Amniotic epithelial cell (primary cell): ENCODE data around the gene SOSTDC1.
"Not testable (repeated sequence)": the region's sequence is repeated elsewhere in the genome, so short reads cannot be mapped to it uniquely, and the experiment has no call there.

ENCODE experiments used
- DNase-seq: peaks from one replicate; pipeline ENCODE4 v3.0.0-alpha.2; 2010; ENCODE audit warnings: low read depth

Gene SOSTDC1, protein sequence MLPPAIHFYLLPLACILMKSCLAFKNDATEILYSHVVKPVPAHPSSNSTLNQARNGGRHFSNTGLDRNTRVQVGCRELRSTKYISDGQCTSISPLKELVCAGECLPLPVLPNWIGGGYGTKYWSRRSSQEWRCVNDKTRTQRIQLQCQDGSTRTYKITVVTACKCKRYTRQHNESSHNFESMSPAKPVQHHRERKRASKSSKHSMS

DNA sequence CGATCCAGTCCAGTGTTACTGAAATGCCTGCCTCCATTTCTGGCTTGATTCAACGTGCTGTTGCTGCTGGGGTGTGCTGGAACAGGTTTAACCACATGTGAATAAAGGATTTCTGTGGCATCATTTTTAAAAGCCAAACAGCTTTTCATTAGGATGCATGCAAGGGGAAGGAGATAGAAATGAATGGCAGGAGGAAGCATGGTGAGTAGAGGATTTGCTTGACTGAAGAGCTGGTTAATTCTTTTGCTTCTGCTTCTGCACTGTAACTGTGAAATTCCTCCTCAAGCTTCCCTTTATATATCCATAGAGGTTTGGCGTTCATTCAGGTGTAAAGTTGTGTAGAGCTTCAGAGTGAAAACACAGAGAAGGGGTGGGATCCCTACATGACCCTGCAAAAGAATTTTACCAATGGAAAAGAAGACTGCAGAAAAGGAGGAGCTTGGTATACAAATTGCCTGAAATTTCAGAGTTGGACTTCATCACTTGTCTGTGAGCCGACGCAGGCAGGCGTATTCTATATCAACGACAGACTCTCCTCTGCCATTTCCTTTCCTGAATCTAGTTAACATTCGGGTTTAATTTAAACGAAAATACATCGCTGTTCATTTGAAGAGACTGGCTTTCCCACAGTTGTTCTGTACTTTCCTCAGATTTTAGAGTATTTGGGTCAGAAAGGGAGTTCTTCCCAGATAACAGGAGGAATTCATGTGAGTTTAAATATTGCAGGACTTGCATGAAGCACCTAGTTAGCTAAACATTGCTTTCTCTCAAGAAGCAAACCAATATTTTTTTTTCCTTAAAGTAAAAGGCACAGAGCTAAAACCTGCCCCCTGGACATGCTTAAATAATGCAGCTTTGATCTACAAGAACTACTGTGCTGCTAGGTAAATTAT is at the start of gene SOSTDC1:
TSS of gene SOSTDC1 (minus strand) at position 270 of the 893 bp plus-strand sequence. CDS start at position 200, 70 bp downstream.
- DNase-seq, result peak; percentile 5

DNA sequence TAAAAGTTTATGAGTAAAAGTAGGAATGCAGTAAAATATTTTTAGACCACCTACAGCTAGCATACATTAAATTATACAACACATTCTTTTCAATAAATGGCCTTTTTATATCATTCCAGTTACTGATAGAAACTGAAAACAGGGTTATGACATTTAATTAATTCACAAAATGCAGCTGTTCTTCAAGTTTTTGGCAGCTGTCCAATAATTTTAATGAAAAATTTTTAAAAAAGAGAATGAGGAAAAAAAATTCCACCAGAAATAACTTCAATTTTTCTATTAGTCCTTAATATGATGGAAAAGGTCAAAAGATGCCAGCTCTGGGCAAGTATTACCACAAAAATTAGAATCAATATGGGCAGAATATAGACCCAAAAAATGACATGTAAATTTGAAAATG is 49.2 kb upstream of the SOSTDC1 start:
- no peak for DNase-seq

DNA sequence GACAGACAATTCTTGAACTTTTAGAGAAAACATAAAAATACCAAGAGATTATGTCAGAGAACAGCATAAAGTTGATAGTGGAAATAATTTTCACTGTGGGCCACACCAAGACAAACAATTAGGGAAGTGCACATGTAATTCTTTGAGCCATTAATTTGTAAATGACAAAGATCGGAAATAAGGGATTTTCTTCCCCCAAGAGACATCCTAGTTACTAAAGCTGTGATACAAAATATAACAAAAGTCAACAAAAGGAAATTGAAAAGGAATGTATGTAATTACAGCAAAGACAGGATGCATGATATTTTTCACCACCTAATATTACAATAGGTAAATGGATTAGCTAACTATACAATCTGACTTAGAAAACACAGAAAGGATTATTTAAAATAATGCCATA is 48.7 kb upstream of the SOSTDC1 start:
- no peak for DNase-seq

DNA sequence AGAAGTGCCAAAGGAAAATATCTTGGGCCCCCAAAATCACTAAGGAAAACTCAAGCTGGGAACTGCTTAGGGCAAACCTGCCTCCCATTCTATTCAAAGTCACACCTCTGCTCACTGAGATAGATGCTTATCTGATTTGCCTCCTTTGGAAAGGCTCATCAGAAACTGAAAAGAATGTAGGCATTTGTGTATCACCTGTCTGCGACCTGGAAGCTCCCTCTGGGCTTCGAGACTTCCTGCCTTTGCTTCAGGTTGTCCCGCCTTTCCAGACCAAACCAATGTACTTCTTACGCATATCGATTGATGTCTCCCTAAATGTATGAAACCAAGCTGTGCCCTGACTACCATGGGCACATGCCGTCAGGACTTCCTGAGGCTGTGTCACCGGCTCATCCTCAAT is 46.6 kb upstream of the SOSTDC1 start:
- no peak for DNase-seq

DNA sequence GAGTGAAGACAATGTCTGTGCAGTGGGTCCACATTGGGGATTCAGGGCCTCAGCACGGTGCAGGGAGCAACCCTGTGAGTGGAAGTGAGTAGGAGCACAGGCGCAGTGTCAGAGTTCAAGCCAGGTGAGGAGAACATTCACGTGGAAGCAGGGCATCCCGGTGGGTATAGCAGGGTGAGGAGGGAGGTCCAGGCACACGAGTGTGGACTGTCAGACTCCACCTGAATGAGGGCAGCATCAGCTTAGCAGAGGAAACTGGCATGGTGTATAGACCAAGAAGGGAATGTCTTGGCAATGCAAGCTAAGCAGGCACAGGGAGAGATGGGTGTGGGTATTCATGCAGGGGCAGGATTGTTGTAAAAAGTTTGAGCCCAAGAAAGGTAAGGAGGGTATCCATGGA is 45.8 kb upstream of the SOSTDC1 start:
- DNase-seq, result no peak

DNA sequence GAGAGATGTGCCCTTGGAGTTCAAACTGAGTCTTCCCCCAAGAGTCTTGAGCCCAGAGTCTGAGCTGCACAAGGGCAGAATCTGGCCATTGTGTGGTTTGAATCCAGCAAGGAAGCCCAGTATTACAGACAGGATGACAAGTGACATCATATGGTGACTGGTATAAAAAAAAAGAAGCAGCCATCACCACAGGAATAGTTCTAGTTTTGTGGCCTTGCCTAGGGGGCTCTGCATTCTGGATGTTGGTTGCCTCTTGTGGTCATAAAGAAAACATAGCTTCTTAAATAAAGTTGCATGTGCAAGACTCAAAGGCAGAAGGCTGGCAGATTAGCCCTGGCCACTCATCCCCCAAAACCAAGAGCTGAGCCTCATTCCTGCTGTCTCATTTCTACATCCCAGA is 44.3 kb upstream of the SOSTDC1 start:
- DNase-seq, result no peak

DNA sequence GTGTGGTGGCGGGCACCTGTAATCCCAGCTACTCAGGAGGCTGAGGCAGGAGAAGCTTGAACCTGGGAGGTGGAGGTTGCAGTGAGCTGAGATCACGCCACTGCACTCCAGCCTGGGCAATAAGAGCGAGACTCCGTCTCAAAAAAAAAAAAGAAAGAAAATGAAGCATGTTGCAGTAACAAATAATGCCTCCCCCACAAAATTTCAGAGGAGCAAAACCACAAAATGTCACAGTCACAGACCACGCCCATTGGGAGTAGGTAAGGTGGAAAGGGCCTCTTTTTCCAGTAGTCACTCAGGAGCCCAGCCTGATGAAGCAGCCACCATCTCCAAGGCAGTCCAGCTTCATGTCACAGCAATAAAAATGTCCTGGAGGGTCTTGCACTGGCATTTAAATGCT is 40.9 kb upstream of the SOSTDC1 start:
- DNase-seq, result not testable (repeated sequence)

DNA sequence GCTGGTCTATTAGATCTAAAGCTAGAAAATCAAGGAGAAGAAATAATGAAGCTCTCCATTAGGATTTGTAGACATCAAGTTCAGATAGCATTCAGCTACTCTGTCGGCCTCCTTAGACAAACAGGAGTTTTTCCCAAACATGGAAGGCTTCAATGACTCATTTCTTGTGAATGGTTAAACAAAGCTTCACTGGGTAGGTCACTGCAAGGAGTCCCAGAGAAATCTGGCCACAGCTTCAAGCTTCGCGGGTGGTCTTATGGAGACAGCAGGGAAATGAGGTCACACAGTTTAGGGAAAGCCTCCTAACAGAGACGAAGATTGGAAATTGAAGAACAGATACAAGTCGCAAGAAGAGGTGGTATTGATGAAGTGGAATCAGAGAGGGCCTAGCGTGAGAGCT is 38.5 kb upstream of the SOSTDC1 start:
- DNase-seq, result peak; percentile 10

DNA sequence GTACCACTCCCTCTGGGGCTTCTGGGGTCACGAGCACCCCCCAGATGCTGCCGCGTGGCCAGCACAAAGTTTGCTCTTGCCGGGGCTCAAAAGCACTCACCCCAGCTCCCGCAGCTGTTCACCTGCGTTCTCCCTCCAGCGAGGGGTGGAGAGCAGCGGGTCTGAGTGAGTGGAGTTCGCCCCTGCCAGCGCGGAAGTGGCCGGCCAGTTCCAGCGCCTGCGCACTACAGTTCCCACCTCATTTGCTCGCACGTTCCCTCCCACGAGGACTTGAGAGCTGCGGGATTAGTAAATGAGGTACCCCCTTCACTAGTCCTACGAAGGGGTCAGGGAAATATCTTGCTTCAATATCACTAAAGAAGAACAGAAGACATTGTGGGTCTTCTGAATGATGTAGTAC is 36.8 kb upstream of the SOSTDC1 start:
- no peak for DNase-seq

DNA sequence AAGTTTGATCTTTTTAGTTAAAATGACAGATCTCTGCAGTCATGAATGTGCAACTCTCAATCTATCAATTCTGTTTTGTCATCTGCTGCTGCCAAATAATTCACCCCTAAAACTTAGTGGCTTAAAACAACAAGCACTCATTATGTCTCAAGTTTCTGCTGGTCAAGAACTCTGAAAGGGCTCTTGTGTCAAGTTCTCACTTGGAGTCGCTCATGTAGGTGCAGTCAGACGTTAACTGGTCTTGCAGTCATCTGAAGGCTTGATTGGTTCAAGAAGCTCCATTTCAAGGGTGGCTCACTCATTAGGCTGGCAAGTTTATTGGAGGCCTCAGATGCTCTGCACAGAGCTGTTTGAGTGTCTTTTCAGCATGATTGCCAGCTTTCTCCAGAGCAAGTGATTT is 32.6 kb upstream of the SOSTDC1 start:
- DNase-seq, result no peak

DNA sequence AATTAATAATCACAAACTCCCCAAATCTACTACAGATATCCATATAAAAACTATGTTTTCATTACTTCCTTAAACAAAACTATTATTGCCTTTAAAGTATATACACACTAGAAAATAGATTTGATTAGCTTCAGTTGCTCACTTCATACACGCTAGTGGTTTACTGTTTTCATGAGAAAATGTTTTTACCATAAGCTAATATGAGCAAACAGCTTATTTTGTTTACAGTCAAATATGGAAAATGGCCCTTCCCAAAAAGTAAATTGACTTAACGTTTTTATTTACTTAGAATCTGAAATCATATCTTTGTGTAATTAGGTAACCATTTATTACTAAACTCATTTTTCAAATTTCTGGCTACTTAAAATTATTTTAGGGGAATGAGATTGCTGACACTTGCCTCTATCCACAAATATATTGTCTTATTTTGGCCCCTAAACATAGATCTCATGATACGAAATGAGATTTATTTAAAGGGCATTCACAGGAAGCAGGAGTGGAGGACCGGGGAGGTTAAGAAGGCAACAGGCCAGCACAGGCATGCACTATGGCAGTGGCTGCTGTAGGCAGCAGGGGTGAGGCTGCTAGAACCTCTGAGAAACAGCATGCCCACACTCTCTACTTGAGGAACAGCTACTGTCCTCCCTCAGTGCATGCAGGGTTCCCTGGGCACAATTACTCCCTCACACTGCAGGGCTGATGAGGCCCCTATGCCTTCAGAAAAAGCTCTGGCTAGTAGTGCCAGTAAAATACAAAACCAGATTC is 29.6 kb upstream of the SOSTDC1 start:
- no peak for DNase-seq

DNA sequence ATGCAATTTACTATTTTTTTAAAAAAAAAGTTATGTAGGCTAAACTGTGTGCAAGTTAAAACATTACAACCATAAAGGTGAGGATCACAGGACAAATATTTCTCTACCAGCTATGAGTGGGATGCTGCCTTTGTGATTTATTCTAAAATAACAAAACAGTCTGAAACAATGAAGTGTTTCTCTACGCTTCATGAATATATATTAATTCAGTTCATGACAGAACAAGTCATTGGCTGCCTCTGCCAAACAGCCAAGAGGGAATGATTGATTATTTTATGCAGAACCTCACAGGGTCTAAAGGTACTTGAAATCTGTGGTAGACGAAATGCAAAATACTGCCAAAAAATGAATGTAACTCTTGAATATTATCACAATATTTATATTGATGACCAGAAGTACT is 29.0 kb upstream of the SOSTDC1 start:
- DNase-seq, result no peak

DNA sequence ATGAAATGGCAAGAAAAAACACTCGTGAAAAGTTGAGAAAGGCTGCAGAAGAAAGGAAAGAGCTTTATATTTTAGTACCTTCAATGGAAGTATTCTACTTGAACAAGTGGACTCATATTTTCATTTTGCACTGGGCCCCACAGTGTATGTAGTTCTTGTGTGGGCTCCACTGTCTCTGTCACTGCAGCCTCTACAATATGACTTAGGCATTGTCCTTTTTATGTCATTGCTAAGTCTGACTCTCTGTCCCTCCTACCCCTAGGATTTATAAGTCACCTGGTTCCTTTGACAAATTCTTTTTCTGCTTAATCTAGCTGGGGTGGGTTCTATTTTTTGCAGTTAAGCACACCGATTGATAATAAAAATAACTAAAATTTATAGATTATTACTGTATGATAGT is 27.7 kb upstream of the SOSTDC1 start:
- DNase-seq, result no peak

DNA sequence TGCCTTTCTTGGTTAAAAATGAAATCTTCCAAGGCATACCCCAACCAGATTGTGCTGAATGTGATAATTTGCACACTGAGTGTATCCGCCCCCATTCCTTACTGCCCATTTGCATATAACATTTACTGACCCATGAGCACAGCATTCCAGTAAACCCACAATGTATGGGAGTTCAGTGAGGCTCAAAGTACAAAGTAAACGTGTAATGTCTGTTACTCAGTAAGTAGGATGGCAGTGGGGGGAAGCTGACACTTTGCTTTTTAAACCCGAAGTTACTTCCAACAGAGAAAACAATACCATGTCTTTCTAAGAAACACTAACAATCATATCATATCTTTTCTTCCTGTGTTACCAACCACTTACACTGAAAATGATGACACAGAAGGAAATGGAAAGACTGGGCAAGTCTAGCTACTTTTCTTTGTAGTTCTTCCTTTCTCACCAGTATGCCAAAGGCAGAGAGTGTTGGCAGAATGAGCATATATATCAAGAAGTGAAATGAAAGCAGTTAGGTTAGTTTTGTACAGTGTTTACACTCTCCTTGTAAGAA is 27.1 kb upstream of the SOSTDC1 start:
- no peak for DNase-seq

DNA sequence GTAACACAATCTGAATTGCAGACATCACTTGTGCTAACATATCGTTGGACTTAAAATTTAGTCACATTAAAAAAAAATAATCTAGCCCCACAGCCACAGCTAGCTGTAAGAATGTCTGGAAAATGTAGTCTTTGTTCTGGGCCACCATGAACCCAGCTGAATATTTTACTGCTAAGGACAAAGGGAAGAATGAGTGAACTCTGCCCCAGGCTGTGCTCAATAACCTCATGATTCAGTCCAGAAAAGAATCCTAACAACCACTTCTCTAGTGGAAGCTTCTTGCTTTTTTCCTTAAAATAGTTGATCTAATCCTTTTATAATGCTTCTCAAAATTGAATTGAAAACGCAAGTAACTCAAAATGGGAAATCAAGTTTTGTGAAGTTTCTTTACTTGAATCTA is 25.6 kb upstream of the SOSTDC1 start:
- no peak for DNase-seq

DNA sequence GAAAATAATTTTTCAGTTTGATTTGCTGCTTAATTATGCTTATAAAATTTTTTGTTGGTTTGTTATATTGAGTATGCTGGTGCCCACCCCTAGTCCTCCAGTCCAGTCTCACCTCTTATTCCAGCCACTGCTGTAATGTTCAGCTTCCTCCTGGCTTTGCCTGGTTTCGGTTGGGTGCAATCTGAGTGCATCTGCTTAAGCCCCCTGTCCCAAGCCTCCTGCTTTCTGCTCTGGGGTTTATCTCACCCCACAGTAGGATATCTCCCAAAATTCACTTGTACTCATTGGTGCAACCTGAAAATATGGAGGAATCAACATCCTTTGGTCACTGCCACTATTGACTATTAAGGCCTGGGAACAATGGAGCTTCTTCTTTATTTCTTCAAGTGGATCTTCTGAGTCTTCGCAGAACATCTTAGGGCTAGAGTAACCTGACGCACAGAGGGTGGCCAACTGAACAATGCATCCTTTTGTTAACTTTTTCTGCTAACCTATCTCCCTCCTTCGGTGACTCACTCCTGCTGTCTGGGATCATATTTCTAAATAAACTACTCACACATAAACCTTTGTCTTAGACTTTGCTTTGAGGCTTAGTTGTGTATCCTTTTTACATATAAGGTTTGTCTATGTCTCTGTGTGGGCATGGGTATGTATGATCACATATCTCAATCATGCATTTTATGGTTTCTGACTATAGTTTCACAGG is 19.1 kb upstream of the SOSTDC1 start:
- peak; percentile 52 for DNase-seq

DNA sequence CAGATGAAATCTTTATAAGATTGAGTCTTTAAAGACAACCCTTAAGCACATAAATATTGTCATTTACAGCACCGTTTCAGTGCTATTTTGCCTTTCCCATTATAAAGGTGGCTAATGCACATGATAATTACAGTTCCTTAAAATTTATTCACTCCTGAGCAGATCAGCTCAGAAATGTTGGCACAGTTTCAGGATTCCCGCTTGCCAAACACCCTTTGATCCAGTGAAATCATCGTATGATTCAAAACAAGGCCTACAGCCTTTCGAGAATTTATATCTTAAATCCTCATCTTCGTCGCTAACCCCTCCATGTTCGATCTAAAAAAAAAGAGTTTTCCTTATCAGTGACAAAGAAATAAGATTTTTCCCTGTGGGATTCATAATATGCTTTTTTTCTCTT is 14.1 kb upstream of the SOSTDC1 start:
- peak; percentile 24 for DNase-seq

DNA sequence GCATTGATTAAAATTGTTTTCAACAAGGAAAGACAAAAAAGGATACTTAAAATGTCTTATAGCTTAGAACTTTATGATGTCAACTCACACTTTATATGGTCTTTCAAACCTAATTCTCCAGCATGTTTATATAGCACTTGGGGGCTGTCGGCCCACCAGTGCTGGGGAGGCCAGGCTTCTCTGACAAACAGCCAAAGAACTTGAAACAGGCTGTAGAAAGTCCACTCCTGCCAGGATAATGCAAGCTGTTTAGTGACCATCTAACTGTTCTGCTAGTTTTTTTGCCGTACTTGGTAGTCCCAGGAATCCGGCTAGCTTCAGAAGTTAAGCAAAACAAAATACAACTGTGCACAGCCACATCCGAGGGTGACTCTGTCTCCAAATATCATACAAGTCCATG is 13.6 kb upstream of the SOSTDC1 start:
- no peak for DNase-seq

DNA sequence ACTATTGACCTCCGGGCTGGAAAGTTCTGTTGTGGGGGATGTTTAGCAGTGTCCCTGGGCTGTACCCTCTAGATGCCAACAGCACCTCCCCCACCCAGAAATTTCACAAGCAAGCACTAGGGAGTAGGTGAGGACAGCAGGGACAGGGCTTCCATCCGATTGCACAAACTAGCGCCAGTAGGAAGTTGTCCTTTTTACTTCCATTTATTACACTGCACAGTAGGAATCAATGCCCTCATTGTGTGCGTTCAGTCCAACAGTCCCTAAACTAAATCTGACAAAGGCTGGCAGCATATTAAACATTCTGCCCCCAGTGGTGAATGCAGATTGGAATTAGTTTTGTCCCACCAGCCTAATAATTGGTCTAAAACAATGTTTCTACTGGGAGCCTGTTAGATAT is 6.4 kb upstream of the SOSTDC1 start:
- DNase-seq, result no peak

DNA sequence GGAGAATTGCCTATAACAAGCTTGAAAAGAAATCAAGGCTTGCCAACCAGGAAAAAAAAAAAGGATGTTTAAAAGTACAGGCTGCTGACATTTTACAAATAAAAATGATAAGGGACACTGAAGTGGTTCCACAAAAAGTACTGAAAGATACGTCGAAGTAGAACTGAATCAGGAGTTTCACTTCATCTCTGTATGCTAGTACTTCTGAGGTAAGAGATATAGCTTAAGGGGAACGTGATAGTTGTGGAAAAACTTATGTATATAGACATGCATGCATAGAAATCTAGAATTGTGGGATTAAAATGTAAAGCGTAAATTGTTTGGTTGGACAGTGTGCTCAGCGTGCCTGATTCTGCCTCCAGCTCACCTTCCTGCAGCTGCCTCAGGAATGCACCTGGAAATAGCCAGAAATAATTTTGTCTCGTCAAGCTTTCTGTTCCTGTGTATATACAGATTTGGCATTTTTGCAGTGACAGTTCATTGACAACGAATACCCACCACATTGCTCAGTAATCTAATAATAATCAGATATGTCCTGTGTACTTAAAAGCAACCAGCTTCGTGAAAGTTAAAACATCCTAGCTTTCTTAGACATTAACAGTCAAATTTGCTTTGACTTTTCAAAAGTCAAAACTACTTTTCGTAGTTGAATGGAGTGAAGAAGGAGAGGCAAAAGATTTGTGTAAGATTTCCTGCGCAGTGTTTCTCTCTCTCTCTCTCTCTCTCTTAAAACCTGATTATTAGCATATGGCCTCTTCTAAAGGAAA is 1.4 kb downstream of the SOSTDC1 start:
- DNase-seq, result no peak

DNA sequence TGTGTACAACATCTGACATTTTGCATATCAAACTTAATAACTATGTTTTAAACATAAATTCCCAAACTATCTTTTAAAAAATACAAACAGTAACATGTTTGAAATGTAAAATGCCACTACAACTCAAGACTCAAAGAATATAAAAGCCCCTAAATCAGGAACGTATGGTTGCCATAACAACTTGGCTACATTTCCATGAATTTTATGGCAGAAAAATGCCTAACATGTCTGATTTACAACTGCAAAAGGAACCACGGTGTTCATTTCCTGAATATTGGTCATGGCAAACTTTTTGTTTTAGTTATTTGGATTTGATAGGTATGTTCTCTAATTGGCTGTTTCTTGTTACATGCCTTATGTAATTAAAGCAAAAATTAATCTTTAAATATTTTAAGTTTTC is 2.0 kb downstream of the SOSTDC1 start:
- DNase-seq, result no peak
